NCI-H1436 treated with DMSO at 0.1 percent for 48 hours (cell line): Measurements from ENCODE around the gene CLCN4.

Experiments used
- DNase-seq: peaks from one replicate; lab custom pipeline; 2025; lab: John Stamatoyannopoulos, UW

The CLCN4 gene

DNA sequence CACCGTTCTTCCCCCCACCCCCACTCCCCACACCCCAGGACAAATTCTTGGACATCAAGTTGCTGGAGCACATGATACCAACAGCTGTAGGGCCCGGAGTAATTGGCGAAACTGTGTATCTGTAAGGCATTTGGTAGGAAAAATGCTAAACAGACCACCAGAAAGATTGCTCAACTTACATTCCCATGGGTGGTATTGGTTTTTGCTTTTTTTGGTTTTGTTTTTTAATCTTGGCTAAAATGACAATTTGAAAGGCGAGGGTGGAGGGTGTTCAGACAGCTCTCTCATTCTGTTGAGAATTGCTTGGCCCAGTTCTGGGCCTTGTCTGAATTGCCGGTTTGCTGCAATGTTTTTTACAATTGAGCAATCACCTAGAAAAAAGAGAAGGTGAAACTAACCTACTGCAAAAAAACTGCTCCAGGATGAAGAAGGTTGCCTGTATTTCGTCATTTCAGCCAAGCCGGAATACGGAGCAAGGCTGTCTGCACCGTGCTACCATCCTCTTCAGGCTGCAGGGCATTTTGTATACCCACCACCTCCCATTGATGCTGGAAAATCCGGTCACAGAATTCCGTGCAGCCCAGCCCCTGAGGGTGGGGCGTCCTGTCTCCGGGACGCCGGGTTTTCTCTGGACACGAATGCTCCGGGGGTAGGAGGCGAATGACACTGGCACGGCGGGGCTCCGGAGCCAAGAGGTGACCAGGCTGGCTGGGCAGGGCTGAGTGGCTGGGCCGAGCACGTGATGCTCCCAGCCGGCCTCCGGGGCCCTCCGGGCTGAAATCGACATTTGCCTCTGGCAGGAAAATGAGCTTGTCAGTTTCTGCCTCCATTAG, at the start of gene CLCN4:
TSS of gene CLCN4 (plus strand) at position 777 of the 833 bp plus-strand sequence. CDS start 28,058 bp downstream, outside the sequence.
- DNase-seq: no peak

GRCh38 chrX:10107483-10107882, 49.3 kb upstream of the CLCN4 start:
- DNase-seq: no peak

DNA sequence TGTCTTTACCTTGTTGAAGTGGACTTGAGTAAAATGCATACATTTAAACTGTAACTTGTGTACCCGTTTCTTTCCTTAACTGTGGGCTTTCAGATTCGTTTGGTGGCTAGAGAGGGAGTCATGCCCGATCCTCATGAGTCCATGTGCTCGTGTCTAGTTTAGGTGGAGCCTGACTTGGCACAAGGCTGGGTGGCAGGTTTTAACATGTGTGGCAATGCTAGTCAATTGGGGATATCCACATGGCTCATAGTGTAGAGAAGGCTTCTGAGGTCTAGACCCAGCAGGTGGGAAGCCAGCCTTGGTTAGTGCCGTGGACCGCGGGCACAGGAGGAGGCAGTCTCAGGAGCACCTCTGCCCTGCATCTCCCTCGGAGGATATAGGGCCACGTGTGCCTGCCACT, 48.5 kb upstream of the CLCN4 start:
- DNase-seq: no peak

GRCh38 chrX:10109695-10110094, 47.1 kb upstream of the CLCN4 start:
- DNase-seq: no peak

DNA sequence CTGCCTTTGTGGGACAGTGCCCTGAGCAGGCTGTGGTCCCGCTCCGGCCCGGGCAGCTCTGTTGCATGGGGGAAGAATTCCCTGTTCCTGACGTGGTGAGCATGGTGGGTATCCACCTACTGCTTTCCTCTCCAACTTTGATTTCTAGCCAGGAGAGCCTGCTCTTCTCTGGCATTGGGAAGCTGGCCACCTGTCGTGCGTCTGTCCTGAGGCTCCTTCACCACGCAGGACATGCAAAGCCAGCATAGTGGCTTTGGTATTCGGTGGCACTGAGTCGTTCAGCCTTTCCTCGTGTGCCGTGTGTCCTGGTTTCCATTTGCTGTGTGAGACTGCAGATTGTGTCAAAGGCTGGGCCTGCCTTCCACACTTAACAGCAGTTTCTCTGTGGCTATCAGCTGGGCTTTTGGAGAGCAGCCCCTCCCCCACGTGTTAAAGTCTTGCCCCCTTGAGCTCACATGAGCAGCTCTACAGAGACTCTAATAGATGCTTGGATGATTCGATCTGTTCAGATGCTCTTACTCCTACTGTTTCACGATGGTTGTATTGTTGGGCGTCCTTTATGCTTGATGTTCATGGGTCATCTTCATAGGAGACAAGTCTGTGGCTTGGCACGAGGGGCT, 46.3 kb upstream of the CLCN4 start:
- no peak for DNase-seq

- DNase-seq: no peak
These were observed 45.8 kb upstream of the CLCN4 start for GRCh38 chrX:10110984-10111363.

- DNase-seq: no peak
These were observed 45.2 kb upstream of the CLCN4 start for GRCh38 chrX:10111364-10112148.

- DNase-seq: no peak
These were observed 44.3 kb upstream of the CLCN4 start for GRCh38 chrX:10112510-10112909.

GRCh38 chrX:10115082-10115481, 41.7 kb upstream of the CLCN4 start:
- no peak for DNase-seq

GRCh38 chrX:10117301-10117700, 39.5 kb upstream of the CLCN4 start:
- DNase-seq: no peak

DNA sequence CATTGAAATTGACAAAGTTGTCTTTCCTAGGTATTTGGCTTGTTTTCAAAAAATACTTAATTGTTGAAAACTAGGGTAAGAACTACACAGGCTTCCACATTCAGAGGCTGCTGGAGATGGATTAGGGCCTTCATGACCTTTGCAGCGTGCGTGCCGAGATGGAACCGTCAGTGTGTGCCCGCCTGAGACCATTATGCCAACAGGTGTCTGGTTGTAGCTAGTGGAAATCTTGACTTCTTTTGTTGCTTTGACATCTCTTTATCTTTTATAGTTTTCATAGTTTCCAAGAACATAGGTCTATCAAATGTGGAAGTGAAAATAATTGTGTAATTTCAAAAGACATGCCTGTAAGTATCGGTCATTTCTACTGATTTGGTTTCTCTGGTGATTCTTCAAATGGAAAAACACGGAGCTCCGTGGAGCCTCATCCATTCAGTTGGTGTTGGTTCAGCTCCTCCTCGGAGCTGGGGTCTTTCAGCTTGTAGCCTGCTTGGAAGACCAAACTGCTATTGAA, 38.9 kb upstream of the CLCN4 start:
- DNase-seq: no peak

- DNase-seq: no peak
These were observed 38.2 kb upstream of the CLCN4 start for GRCh38 chrX:10118530-10118929.

DNA sequence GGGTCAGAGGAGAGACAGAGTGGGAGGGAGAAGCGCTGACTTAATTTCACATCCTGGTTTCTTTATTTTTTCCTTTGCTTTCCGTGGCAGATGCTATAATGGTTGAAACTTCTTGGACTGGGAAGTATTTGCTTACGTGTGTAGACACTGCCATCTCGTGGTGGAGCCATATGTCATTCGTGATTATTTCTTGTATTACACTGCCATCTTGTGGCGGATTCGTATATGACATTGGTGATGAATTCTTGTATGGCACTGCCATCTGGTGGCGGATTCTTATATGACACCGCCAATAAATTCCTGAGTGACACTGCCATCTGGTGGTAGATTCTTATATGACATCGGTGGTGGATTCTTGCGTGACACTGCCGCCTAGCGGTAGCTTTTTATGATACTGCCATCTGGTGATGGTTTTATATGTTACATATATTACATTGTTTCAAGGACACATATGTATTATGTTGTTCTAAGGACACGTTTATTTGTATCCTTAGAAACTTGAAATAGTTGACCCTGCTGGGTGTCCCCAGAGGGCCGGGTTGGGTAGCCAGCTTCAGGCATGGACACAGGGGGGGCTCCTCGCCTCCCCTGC, 37.3 kb upstream of the CLCN4 start:
- DNase-seq: no peak

DNA sequence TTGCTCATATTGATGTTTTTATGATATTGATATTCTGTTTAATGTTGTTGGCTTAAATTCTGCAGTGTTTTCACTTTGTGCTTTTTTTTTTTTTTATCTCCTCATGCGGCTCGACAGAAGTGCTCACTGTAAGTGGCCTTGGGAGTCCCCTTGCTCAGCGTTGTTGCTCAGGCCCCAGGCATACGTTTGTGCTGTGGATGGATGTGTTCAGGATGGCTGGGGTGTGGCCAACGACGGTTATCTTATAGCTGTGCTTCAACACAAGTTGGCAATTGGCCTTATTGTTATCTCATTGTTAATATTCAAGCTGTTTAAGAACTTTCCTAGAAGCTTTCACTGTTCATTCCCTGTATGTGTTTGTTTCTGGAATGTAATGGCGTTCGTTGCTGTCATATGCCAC, 36.4 kb upstream of the CLCN4 start:
- DNase-seq: no peak

DNA sequence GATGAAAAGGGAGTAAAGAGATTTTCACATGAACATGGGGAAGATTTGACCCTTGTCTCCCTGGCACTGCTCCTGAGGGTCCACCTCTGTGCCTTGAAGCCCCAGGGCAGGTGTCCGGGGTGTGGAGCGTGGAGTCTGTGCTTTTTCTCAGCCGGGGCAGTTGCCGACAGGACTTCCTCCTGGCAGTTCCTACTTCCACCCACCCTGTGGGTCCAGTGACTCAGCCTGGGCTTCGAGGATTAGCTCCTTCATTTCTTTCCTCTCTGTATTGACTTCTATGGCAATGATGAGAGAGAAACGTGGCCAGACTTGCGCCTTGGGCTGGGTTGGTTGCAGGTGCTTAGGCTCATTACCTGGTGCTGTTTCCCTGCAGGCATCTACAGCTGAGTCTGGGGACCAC, 35.9 kb upstream of the CLCN4 start:
- no peak for DNase-seq

DNA sequence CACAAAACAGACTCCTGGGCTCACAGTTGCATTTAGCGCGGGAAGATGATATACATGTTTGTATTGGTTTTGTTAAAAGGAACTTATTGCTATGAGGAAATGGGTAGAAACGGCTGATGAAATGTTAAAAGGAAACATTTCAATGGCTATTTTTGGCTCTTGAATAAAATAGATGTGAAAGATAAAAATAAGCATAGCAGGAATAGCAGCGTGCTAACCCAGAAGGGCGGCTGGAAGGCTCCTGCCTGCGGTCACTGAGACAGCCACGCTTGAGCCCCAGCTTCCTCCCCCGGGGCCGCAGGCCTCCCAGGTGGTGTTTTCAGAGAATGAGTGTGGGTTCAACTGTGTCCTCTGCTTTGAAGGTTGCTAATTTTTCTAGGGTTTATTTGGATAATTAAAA, 35.0 kb upstream of the CLCN4 start:
- no peak for DNase-seq

GRCh38 chrX:10124506-10125247, 32.1 kb upstream of the CLCN4 start:
- no peak for DNase-seq

GRCh38 chrX:10125248-10125615, 31.5 kb upstream of the CLCN4 start:
- DNase-seq: no peak

- no peak for DNase-seq
These were observed 30.7 kb upstream of the CLCN4 start for GRCh38 chrX:10126044-10126443.

GRCh38 chrX:10126834-10127233, 29.9 kb upstream of the CLCN4 start:
- no peak for DNase-seq

DNA sequence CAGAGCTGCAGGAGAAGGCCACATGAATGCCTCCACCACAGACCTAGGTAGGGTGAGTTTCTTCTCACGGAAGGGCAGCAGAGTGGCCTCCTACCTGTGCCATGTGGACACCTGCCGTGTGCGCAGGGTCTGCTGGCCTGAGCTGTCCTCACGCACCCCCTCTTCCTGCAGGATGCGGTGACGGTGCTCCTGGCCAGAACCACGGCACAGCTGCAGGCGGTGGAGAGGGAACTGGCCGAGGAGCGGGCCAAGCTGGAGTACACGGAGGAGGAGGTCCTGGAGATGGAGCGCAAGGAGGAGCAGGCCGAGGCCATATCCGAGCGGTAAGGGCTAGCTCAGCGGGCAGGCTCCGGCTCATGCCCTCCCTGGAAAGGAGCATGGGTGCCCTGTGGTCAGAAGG, 28.4 kb upstream of the CLCN4 start:
- no peak for DNase-seq

GRCh38 chrX:10129229-10129628, 27.5 kb upstream of the CLCN4 start:
- no peak for DNase-seq
